Measurements from ENCODE around the gene TCF7L2. TPM values are rescaled to one million over a fixed set of nuclear protein-coding genes. Genes with fewer than 3 reads are reported as not detected.

The TCF7L2 gene
- total and polyA plus RNA-seq, 2 donors, result 1.4 to 11.1 TPM

DNA sequence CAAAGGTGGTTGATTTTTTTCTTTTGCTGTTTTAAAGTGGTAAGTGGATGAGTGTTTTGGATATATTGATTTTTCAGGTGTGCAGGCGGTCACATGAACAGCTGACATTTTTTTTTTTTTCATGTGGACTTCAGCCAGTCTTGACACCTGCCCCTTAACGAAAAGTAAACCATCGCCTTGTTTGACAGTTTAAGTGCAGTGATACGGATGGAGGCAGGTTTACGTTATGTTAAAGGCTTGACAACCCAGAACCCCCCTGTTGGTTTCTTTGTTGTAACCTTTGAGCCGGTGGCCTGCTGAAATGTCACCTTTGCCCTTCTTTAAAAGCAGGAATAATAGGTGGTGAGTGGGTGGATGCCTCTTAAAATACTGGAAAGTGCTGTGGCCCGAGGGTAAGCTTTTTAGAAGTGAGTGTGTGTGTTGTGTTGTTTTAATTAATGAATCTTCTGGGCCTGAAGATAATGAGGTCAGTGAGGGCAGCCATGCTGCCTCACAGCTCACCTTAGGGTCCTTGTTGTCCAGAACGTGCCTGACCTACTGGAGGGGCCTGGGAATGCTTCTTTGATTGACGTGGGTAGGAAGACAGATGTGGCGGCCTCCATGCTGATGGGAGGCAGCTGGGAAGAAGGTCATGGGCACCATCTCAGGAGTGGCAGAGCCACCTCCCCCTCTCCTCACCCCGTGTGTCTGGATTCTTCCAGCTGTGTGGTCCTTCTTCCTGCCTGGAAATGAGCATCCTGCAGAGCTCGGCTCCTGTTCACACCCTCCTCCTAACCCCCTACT is 69.8 kb downstream of the TCF7L2 start:
- no peak for DNase-seq (ENCODE audit: low read depth in 6 of 9, low spot score in 9 of 9)
- 88% methylated on average over 12 of the region's 12 CpGs for WGBS
- Histone ChIP-seq H3K4me3 (ENCODE audit: low read length in 2 of 2) (no peak overlapping the region), H3K36me3 (ENCODE audit: control insufficient read depth in 2 of 2, insufficient read depth in 2 of 2, low read length in 1 of 2) (no peaks in the 10 kb centered on the region), H3K4me1 (ENCODE audit: control insufficient read depth in 2 of 2, insufficient read depth in 2 of 2, low read length in 2 of 2) (no peaks in the 10 kb centered on the region), H3K9me3 (ENCODE audit: control insufficient read depth in 2 of 2, insufficient read depth in 1 of 2, low read length in 1 of 2) (no peaks in the 10 kb centered on the region), H3K27me3 (ENCODE audit: control insufficient read depth in 2 of 2, insufficient read depth in 1 of 2, low read length in 1 of 2) (no peaks in the 10 kb centered on the region), H3K27ac (ENCODE audit: low read depth in 1 of 2, low read length in 1 of 2) (no peak overlapping the region)

DNA sequence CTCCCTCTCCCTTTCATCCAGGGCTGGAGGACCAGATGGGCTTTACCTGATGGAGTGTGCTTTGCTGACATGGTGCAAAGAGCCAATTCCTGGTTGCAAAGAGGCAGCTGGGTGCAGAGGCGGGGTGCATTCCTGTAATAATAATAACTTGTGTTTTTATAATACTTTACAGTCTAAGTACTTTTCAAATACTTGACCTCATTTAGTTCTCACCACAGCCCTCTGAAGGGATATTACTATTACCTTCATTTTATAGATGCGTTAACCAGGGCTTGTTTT is 70.4 kb downstream of the TCF7L2 start:
- Histone ChIP-seq H3K4me1 (ENCODE audit: control insufficient read depth in 2 of 2, insufficient read depth in 2 of 2, low read length in 2 of 2) (no peaks in the 10 kb centered on the region), H3K27me3 (ENCODE audit: control insufficient read depth in 2 of 2, insufficient read depth in 1 of 2, low read length in 1 of 2) (no peaks in the 10 kb centered on the region), H3K4me3 (ENCODE audit: low read length in 2 of 2) (no peak overlapping the region), H3K9me3 (ENCODE audit: control insufficient read depth in 2 of 2, insufficient read depth in 1 of 2, low read length in 1 of 2) (no peaks in the 10 kb centered on the region), H3K36me3 (ENCODE audit: control insufficient read depth in 2 of 2, insufficient read depth in 2 of 2, low read length in 1 of 2) (no peaks in the 10 kb centered on the region), H3K27ac (ENCODE audit: low read depth in 1 of 2, low read length in 1 of 2) (no peak overlapping the region)
- WGBS, result 96% methylated on average over 2 of the region's 2 CpGs
- no peak for DNase-seq (ENCODE audit: low read depth in 6 of 9, low spot score in 9 of 9)

DNA sequence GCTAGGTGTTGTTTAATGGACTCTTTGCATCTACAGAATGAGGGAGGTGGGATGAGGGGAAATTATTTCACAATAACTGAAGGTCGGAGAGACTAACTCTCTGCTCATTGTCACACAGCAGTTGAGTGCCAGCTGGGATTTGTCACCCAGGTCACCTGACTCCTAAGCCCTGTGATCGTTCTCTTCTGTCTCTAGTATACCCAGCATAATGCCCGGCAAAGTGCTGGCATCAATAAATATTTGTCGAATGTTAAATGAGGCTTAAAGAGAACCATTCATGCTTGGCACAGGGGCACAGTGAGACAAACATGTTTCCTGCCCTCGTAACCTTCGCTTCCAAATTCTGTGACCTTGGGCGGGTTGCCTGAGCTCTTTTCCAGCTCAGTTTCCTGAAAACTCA is 70.8 kb downstream of the TCF7L2 start:
- Histone ChIP-seq H3K36me3 (ENCODE audit: control insufficient read depth in 2 of 2, insufficient read depth in 2 of 2, low read length in 1 of 2) (no peaks in the 10 kb centered on the region), H3K4me3 (ENCODE audit: low read length in 2 of 2) (no peak overlapping the region), H3K27ac (ENCODE audit: low read depth in 1 of 2, low read length in 1 of 2) (no peak overlapping the region), H3K27me3 (ENCODE audit: control insufficient read depth in 2 of 2, insufficient read depth in 1 of 2, low read length in 1 of 2) (no peaks in the 10 kb centered on the region), H3K9me3 (ENCODE audit: control insufficient read depth in 2 of 2, insufficient read depth in 1 of 2, low read length in 1 of 2) (no peaks in the 10 kb centered on the region), H3K4me1 (ENCODE audit: control insufficient read depth in 2 of 2, insufficient read depth in 2 of 2, low read length in 2 of 2) (no peaks in the 10 kb centered on the region)
- 96% methylated on average over 7 of the region's 7 CpGs for WGBS
- DNase-seq (ENCODE audit: low read depth in 6 of 9, low spot score in 9 of 9), result no peak

DNA sequence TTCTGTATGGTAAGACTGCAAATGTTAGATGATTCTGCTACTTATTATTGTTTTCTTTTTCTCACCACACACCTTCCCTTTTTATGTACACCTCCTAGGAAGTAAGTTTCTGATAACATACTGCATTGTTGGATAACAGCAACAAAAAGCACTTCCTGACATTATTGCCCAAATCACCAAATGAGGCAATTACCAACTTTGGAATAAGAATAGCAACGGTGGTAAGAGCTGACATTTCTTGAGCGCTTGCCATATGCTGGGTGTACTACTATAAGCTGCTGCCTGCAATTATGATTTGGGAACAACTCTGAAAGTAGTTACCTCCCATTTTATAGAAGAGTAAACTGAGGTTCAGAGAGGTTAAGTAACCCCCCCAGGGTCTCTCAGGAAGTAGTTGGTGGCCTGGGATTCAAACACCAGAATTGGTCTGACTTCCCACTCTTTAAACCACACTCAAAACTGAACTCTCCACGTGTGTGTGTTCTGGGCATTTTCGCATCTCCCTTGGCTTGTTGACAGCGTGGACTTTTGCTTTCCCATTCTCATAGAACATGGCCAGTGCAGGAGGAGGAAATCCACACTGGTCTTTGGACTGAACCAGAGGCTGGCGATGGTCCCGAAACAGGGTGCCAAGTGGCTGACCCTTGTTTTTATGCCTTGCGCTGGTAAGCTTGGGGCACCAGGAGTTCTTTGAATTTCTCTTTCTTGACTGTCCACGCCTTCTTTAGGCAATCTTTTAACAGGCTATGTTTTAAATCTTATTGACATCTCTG is 71.4 kb downstream of the TCF7L2 start:
- no peak for DNase-seq (ENCODE audit: low read depth in 6 of 9, low spot score in 9 of 9)
- Histone ChIP-seq H3K36me3 (ENCODE audit: control insufficient read depth in 2 of 2, insufficient read depth in 2 of 2, low read length in 1 of 2) (no peaks in the 10 kb centered on the region), H3K27me3 (ENCODE audit: control insufficient read depth in 2 of 2, insufficient read depth in 1 of 2, low read length in 1 of 2) (no peaks in the 10 kb centered on the region), H3K9me3 (ENCODE audit: control insufficient read depth in 2 of 2, insufficient read depth in 1 of 2, low read length in 1 of 2) (no peaks in the 10 kb centered on the region), H3K4me3 (ENCODE audit: low read length in 2 of 2) (no peak overlapping the region), H3K27ac (ENCODE audit: low read depth in 1 of 2, low read length in 1 of 2) (no peak overlapping the region), H3K4me1 (ENCODE audit: control insufficient read depth in 2 of 2, insufficient read depth in 2 of 2, low read length in 2 of 2) (no peaks in the 10 kb centered on the region)
- WGBS, result 95% methylated on average over 9 of the region's 9 CpGs

DNA sequence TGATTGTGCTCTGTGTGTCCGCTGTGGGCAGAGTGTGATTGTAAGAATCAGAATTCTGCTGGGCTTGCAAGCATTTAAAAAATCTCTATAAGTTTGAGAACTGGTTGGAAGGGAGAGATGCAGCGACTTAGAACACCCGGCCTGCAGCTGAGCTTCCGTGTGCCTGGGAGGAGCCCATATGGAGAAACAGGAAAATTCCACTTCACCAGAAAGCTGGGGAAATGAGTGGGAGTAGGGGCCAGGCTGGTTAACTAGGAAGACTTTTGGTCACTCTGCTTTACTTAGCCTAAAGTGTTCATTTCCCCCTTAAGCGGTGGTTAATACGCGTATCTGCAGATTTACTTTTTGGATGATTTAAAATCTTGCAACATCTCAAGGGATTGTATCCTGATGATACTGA is 72.2 kb downstream of the TCF7L2 start:
- Histone ChIP-seq H3K9me3 (ENCODE audit: control insufficient read depth in 2 of 2, insufficient read depth in 1 of 2, low read length in 1 of 2) (no peaks in the 10 kb centered on the region), H3K27ac (ENCODE audit: low read depth in 1 of 2, low read length in 1 of 2) (no peak overlapping the region), H3K4me1 (ENCODE audit: control insufficient read depth in 2 of 2, insufficient read depth in 2 of 2, low read length in 2 of 2) (peaks cover 3 to 7% of the 10 kb centered on the region in 2 donors), H3K27me3 (ENCODE audit: control insufficient read depth in 2 of 2, insufficient read depth in 1 of 2, low read length in 1 of 2) (no peaks in the 10 kb centered on the region), H3K36me3 (ENCODE audit: control insufficient read depth in 2 of 2, insufficient read depth in 2 of 2, low read length in 1 of 2) (no peaks in the 10 kb centered on the region), H3K4me3 (ENCODE audit: low read length in 2 of 2) (no peak overlapping the region)
- 98% methylated on average over 7 of the region's 7 CpGs for WGBS
- no peak for DNase-seq (ENCODE audit: low read depth in 6 of 9, low spot score in 9 of 9)

DNA sequence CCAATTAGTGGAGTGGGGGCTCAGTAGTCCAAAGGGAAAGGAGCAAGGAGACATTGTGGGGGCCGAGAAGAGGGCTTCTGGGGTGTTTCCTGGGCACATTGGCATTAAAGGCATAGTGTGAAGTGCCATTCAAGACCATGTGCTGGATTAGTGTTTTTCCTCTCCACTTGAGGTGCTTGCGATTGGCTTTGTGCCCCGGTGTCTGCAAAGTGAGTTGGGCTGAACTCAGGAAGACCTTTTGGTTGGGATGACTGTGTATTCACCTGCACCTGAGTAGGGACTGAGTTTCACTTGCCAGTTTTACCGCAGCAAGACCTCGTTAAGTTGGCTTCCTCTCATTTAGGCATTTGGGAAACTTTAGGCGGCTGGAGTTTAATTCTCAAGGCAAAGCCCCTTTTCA is 73.0 kb downstream of the TCF7L2 start:
- DNase-seq (ENCODE audit: low read depth in 6 of 9, low spot score in 9 of 9), result no peak
- H3K27ac ChIP-seq (ENCODE audit: low read depth in 1 of 2, low read length in 1 of 2), result no peak overlapping the region
- H3K27me3 ChIP-seq (ENCODE audit: control insufficient read depth in 2 of 2, insufficient read depth in 1 of 2, low read length in 1 of 2), result no peaks in the 10 kb centered on the region
- 92% methylated on average over 6 of the region's 6 CpGs for WGBS
- H3K36me3 ChIP-seq (ENCODE audit: control insufficient read depth in 2 of 2, insufficient read depth in 2 of 2, low read length in 1 of 2), result no peaks in the 10 kb centered on the region
- no peak overlapping the region for H3K4me3 ChIP-seq (ENCODE audit: low read length in 2 of 2)
- peaks cover 6 to 13% of the 10 kb centered on the region in 2 donors for H3K4me1 ChIP-seq (ENCODE audit: control insufficient read depth in 2 of 2, insufficient read depth in 2 of 2, low read length in 2 of 2)
- H3K9me3 ChIP-seq (ENCODE audit: control insufficient read depth in 2 of 2, insufficient read depth in 1 of 2, low read length in 1 of 2), result no peaks in the 10 kb centered on the region

DNA sequence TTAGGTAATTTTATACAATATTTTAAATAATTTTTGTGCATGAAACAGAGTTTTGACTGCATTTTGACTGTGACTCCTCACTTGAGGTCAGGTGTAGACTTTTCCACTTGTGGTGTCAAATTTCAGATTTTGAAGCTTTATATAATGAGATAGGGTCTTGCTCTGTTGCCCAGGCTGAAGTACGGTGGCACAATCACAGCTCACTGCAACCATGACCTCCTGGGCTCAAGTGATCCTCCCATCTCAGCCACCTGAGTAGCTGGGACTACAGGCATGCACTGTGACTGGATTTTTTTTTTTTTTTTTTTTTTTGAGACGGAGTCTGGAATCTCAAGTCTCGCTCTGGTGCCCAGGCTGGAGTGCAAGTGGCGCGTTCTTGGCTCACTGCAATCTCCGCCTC is 74.9 kb downstream of the TCF7L2 start:
- Histone ChIP-seq H3K36me3 (ENCODE audit: control insufficient read depth in 2 of 2, insufficient read depth in 2 of 2, low read length in 1 of 2) (no peaks in the 10 kb centered on the region), H3K4me1 (ENCODE audit: control insufficient read depth in 2 of 2, insufficient read depth in 2 of 2, low read length in 2 of 2) (peaks cover 6 to 17% of the 10 kb centered on the region in 2 donors), H3K4me3 (ENCODE audit: low read length in 2 of 2) (no peak overlapping the region), H3K27ac (ENCODE audit: low read depth in 1 of 2, low read length in 1 of 2) (no peak overlapping the region), H3K9me3 (ENCODE audit: control insufficient read depth in 2 of 2, insufficient read depth in 1 of 2, low read length in 1 of 2) (no peaks in the 10 kb centered on the region), H3K27me3 (ENCODE audit: control insufficient read depth in 2 of 2, insufficient read depth in 1 of 2, low read length in 1 of 2) (no peaks in the 10 kb centered on the region)
- DNase-seq (ENCODE audit: low read depth in 6 of 9, low spot score in 9 of 9), result no peak
- over 99% methylated on average over 6 of the region's 6 CpGs for WGBS

DNA sequence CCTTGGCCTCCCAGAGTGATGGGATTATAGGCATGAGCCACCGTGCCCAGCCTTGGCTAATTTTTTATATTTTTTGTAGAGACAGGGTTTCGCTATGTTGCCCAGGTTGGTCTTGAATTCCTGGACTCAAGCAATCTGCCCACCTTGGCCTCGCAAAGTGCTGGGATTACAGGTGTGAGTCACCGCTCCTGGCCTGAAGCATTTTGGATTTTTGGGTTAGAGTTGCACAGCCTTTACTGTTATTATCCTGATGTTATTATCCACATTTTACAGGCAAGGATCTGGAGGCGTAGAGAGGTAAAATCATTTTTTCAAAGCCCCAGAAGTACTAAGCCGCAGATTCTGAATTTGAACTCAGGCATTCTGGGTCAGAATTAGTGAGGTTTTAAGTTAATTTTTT is 75.4 kb downstream of the TCF7L2 start:
- WGBS, result 99% methylated on average over 6 of the region's 6 CpGs
- Histone ChIP-seq H3K4me3 (ENCODE audit: low read length in 2 of 2) (no peak overlapping the region), H3K27me3 (ENCODE audit: control insufficient read depth in 2 of 2, insufficient read depth in 1 of 2, low read length in 1 of 2) (no peaks in the 10 kb centered on the region), H3K9me3 (ENCODE audit: control insufficient read depth in 2 of 2, insufficient read depth in 1 of 2, low read length in 1 of 2) (no peaks in the 10 kb centered on the region), H3K4me1 (ENCODE audit: control insufficient read depth in 2 of 2, insufficient read depth in 2 of 2, low read length in 2 of 2) (peaks cover 6 to 17% of the 10 kb centered on the region in 2 donors), H3K36me3 (ENCODE audit: control insufficient read depth in 2 of 2, insufficient read depth in 2 of 2, low read length in 1 of 2) (no peaks in the 10 kb centered on the region), H3K27ac (ENCODE audit: low read depth in 1 of 2, low read length in 1 of 2) (no peak overlapping the region)
- DNase-seq (ENCODE audit: low read depth in 6 of 9, low spot score in 9 of 9), result no peak

DNA sequence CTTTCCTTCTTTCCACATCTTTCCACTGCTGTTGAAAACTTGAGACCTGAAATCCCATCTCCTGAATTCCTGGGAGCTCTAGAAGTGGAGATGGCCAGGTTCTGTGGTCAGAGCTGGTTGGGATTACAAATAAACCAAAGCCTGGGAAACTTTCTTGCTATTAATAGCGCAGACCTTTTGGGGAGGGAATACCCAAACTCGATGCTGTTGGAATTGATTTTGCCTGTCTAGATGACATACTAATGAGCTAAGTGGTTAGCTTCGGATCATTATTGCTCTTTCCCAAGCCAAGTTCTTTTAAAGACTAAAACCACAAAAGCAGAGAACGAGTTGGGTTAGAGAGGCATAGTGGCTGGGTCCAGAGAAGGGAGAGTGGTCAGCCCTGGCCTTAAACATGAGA is 76.6 kb downstream of the TCF7L2 start:
- Histone ChIP-seq H3K27me3 (ENCODE audit: control insufficient read depth in 2 of 2, insufficient read depth in 1 of 2, low read length in 1 of 2) (no peaks in the 10 kb centered on the region), H3K9me3 (ENCODE audit: control insufficient read depth in 2 of 2, insufficient read depth in 1 of 2, low read length in 1 of 2) (no peaks in the 10 kb centered on the region), H3K27ac (ENCODE audit: low read depth in 1 of 2, low read length in 1 of 2) (no peak overlapping the region), H3K4me3 (ENCODE audit: low read length in 2 of 2) (no peak overlapping the region), H3K4me1 (ENCODE audit: control insufficient read depth in 2 of 2, insufficient read depth in 2 of 2, low read length in 2 of 2) (peaks cover 6 to 17% of the 10 kb centered on the region in 2 donors), H3K36me3 (ENCODE audit: control insufficient read depth in 2 of 2, insufficient read depth in 2 of 2, low read length in 1 of 2) (no peaks in the 10 kb centered on the region)
- DNase-seq (ENCODE audit: low read depth in 6 of 9, low spot score in 9 of 9), result no peak
- WGBS, result 89% methylated on average over 4 of the region's 4 CpGs
